ENCODE results near the gene SYNGR2.

SYNGR2 gene

GRCh38 chr17:78168903-78169793, 767 bp downstream of the SYNGR2 start (continued):
- TF ChIP-seq GLI2 (tag by site-specific recombination; IDR thresholded peaks at IDR 0.05; ENCODE audit: borderline replicate concordance, low read depth) (no peak), PBX3 (CRISPR knock-in tag; IDR thresholded peaks at IDR 0.05) (no peak), ZBTB48 (tag by site-specific recombination; IDR thresholded peaks at IDR 0.05) (peak; percentile 78), REST (tag by site-specific recombination; IDR thresholded peaks at IDR 0.05) (no peak), ZNF639 (tag by site-specific recombination; IDR thresholded peaks at IDR 0.05) (no peak), ZNF280C (tag by site-specific recombination; IDR thresholded peaks at IDR 0.05) (no peak), ZSCAN5A (tag by site-specific recombination; IDR thresholded peaks at IDR 0.05) (no peak), ZNF426 (tag by site-specific recombination; IDR thresholded peaks at IDR 0.05) (no peak), ZBTB49 (tag by site-specific recombination; IDR thresholded peaks at IDR 0.05; ENCODE audit: low read depth) (no peak), MYNN (tag by site-specific recombination; IDR thresholded peaks at IDR 0.05; ENCODE audit: borderline replicate concordance) (no peak), YY2 (tag by site-specific recombination; IDR thresholded peaks at IDR 0.05) (no peak), ZSCAN4 (tag by site-specific recombination; IDR thresholded peaks at IDR 0.05) (no peak), ZNF610 (tag by site-specific recombination; IDR thresholded peaks at IDR 0.05; ENCODE audit: borderline replicate concordance) (no peak), ZNF626 (tag by site-specific recombination; IDR thresholded peaks at IDR 0.05) (no peak), ZNF292 (tag by site-specific recombination; IDR thresholded peaks at IDR 0.05; ENCODE audit: borderline replicate concordance, low read depth) (no peak), ZNF18 (tag by site-specific recombination; IDR thresholded peaks at IDR 0.05) (no peak)

Data from HEK293 (cell line).